ENCODE results near the gene CCDC192.

The CCDC192 gene

GRCh38 chr5:127886081-127886480 lies 182.9 kb downstream of the CCDC192 start:
- Histone ChIP-seq H4K20me1 (ENCODE audit: control insufficient read depth, insufficient read depth, low read depth, low read length) (no peaks in the 10 kb centered on the region), H3K27me3 (ENCODE audit: control insufficient read depth, low read length) (no peaks in the 10 kb centered on the region), H3K79me2 (ENCODE audit: control insufficient read depth, low read length) (no peaks in the 10 kb centered on the region), H3K9me3 (ENCODE audit: control insufficient read depth, insufficient read depth, low read length) (no peaks in the 10 kb centered on the region), H3K4me1 (ENCODE audit: control insufficient read depth, low read length) (no peaks in the 10 kb centered on the region), H3K27ac (ENCODE audit: low read depth, low read length) (no peak overlapping the region), H3F3A (ENCODE audit: control insufficient read depth, insufficient read depth) (no peaks in the 10 kb centered on the region), H3K36me3 (ENCODE audit: control insufficient read depth, low read length) (no peaks in the 10 kb centered on the region), H3K4me2 (ENCODE audit: low read length) (no peak overlapping the region), H3K9me2 (replicated peaks; ENCODE audit: control insufficient read depth, low read length) (no peaks in the 10 kb centered on the region), H3K4me3 (ENCODE audit: low read length) (no peak overlapping the region)
- TF ChIP-seq EZH2phosphoT487 (IDR thresholded peaks at IDR 0.05; ENCODE audit: borderline replicate concordance, low read length) (no peak), CTCF (IDR thresholded peaks at IDR 0.05; ENCODE audit: low read depth, low read length, poor library complexity, severe bottlenecking) (no peak)

DNA sequence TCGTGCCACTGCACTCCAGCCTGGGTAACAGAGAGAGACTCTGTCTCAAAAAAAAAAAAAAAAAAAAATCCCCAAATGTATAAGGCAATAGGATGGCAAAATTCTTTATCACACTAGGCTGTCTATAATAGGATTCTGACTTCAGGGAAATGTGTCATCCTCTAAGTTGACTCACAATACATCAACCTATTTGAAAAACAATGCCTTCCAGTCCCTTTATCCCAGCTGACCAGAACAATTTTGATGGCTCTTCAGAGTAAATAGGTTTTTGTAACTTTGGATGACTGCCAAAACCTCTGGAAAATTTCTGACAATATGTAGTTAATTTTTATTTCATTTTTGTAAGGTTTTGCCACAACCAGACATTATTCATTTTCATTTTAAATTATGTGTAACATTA lies 184.1 kb downstream of the CCDC192 start:
- no peaks in the 10 kb centered on the region for H4K20me1 ChIP-seq (ENCODE audit: control insufficient read depth, insufficient read depth, low read depth, low read length)
- peaks cover 11% of the 10 kb centered on the region for H3K4me1 ChIP-seq (ENCODE audit: control insufficient read depth, low read length)
- H3K4me3 ChIP-seq (ENCODE audit: low read length) = no peak overlapping the region
- no peak overlapping the region for H3K27ac ChIP-seq (ENCODE audit: low read depth, low read length)
- H3K27me3 ChIP-seq (ENCODE audit: control insufficient read depth, low read length) = no peaks in the 10 kb centered on the region
- H3K4me2 ChIP-seq (ENCODE audit: low read length) = no peak overlapping the region
- no peaks in the 10 kb centered on the region for H3K9me3 ChIP-seq (ENCODE audit: control insufficient read depth, insufficient read depth, low read length)
- no peaks in the 10 kb centered on the region for H3K36me3 ChIP-seq (ENCODE audit: control insufficient read depth, low read length)
- TF ChIP-seq EZH2phosphoT487 (IDR thresholded peaks at IDR 0.05; ENCODE audit: borderline replicate concordance, low read length) (no peak), CTCF (IDR thresholded peaks at IDR 0.05; ENCODE audit: low read depth, low read length, poor library complexity, severe bottlenecking) (no peak)
- no peaks in the 10 kb centered on the region for H3F3A ChIP-seq (ENCODE audit: control insufficient read depth, insufficient read depth)
- H3K79me2 ChIP-seq (ENCODE audit: control insufficient read depth, low read length) = no peaks in the 10 kb centered on the region
- H3K9me2 ChIP-seq (replicated peaks; ENCODE audit: control insufficient read depth, low read length) = no peaks in the 10 kb centered on the region

DNA sequence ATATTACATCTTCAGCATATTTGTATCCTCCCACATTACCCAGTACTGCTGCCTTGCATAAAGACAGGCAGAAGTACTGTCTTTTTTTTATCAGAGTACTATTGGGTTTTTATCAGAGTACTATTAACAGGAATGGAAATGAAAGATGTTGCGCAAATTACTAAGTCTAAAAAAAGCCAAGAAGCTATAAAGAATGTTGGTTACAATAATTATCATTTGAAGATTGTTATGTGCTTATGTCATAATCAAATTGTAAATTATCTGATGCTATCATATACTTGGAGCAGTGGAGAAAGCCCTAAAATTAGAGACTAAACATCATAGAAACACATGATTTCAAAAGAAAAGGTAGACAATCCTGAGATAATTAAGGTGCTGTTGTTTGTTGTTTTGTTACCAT lies 188.8 kb downstream of the CCDC192 start:
- peak overlapping the region; percentile 19 for H3K4me2 ChIP-seq (ENCODE audit: low read length)
- H4K20me1 ChIP-seq (ENCODE audit: control insufficient read depth, insufficient read depth, low read depth, low read length) = no peaks in the 10 kb centered on the region
- no peaks in the 10 kb centered on the region for H3K36me3 ChIP-seq (ENCODE audit: control insufficient read depth, low read length)
- no peaks in the 10 kb centered on the region for H3K9me2 ChIP-seq (replicated peaks; ENCODE audit: control insufficient read depth, low read length)
- H3K9me3 ChIP-seq (ENCODE audit: control insufficient read depth, insufficient read depth, low read length) = no peaks in the 10 kb centered on the region
- no peaks in the 10 kb centered on the region for H3K27me3 ChIP-seq (ENCODE audit: control insufficient read depth, low read length)
- H3F3A ChIP-seq (ENCODE audit: control insufficient read depth, insufficient read depth) = no peaks in the 10 kb centered on the region
- no peak for TF ChIP-seq EZH2phosphoT487 (IDR thresholded peaks at IDR 0.05; ENCODE audit: borderline replicate concordance, low read length)
- TF ChIP-seq CTCF (IDR thresholded peaks at IDR 0.05; ENCODE audit: low read depth, low read length, poor library complexity, severe bottlenecking) = no peak
- no peak overlapping the region for H3K4me3 ChIP-seq (ENCODE audit: low read length)
- H3K27ac ChIP-seq (ENCODE audit: low read depth, low read length) = no peak overlapping the region; the same call in 1 of the 2 replicates
- peaks cover 24% of the 10 kb centered on the region for H3K4me1 ChIP-seq (ENCODE audit: control insufficient read depth, low read length)
- H3K79me2 ChIP-seq (ENCODE audit: control insufficient read depth, low read length) = no peaks in the 10 kb centered on the region
